Cardiac fibroblast (primary cell): Measurements from ENCODE around the gene ARHGEF19.
A peak's percentile ranks its signal among the peaks of the same experiment; 100 is the strongest.

Experiments used
- DNase-seq, 2 donors: peaks; one replicate each; pipeline versions ENCODE4 v3.0.0 to v3.0.0-alpha.2; 2010; ENCODE audit warnings: low read depth in 2 of 2
- H3K4me3 ChIP-seq, 2 donors: replicated peaks in 1 of 2; 1 replicate in 1 of 2; 2 replicates in 1 of 2; pipeline ENCODE4 v1.5.1; 2011; ENCODE audit warnings: low read depth in 2 of 2, low read length in 2 of 2, mild to moderate bottlenecking in 2 of 2, moderate library complexity in 1 of 2
- TF ChIP-seq, protein P1 (sequence below): IDR thresholded peaks from one replicate; pipeline ENCODE4 v1.5.1; 2011; ENCODE audit warnings: low read depth, mild to moderate bottlenecking, low read length, inconsistent platforms

Gene ARHGEF19

DNA sequence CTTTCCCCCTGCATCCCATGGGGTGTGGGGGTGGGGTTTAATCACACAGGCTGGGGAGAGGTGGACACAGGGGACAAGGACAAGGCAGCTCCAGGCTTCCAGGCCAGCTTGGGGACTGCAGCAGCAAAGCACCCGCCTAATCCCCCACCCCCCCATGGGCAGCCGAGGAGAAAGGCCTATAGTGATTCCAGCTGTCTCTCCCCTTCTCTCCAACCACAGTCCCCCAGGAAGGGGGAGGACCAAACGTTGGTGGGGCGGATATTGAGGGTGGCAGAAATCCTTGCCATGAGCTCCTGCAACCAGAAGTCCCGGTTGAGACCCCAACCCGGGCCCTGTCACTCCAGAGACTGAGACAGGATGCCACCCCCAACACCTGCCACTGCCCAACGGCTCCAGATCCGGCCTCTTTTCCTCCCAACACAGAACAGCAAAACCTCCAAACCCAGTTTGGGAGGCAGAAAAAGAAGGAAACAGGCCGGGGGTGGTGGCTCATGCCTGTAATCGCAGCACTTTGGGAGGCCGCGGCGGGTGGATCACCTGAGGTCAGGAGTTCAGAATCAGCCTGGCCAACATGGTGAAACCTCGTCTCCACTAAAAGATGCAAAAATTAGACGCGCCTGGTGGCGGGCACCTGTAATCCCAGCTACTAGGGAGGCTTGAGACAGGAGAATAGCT lies 58.3 kb downstream of the ARHGEF19 start:
- peak overlapping the region; percentile 87 to 90 for H3K4me3 ChIP-seq
- TF ChIP-seq, protein P1, sequence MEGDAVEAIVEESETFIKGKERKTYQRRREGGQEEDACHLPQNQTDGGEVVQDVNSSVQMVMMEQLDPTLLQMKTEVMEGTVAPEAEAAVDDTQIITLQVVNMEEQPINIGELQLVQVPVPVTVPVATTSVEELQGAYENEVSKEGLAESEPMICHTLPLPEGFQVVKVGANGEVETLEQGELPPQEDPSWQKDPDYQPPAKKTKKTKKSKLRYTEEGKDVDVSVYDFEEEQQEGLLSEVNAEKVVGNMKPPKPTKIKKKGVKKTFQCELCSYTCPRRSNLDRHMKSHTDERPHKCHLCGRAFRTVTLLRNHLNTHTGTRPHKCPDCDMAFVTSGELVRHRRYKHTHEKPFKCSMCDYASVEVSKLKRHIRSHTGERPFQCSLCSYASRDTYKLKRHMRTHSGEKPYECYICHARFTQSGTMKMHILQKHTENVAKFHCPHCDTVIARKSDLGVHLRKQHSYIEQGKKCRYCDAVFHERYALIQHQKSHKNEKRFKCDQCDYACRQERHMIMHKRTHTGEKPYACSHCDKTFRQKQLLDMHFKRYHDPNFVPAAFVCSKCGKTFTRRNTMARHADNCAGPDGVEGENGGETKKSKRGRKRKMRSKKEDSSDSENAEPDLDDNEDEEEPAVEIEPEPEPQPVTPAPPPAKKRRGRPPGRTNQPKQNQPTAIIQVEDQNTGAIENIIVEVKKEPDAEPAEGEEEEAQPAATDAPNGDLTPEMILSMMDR: no peak
- DNase-seq: no peak

DNA sequence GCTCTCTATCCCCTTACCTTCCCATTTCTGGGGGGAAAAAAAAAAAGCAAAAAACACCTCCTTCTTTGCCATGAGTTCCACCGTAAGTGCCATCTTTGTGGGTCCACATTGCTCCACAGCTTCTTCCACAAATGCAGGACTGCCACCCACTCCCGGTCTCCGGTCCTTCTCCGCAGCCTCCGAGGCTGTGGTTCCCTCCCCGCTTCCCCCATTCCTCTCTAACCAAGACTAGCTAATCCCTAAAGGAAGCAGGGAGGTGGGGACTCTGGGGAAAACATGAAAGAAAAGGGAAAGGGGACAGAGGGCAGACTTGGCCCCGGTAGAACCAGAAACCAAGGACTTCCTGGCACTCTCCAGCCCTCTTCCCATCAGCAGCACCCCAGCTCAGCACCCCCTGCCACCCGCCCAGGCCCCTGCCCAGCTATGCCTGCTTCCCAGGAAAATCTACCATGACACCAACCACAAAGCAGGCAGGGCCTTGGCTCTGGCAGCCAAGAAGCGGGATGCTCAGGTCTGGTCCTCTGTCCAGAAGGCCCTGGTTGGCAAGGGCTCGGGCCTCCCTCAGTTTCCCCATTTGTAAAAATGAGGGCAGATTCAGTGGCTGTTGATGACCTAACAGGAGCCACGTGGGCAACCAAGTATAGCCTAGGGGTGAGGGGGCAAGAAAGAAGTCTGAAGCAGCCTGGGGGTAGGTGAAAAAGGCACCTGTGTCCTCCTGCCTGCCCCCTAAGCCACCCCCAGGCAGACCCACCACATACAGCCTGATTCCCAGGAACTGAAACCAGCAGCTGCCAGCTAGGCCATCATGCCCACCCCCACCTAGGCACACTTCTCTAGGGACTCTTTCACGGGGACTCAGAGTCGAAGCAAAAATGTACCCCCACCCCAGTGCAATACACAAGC lies 59.1 kb downstream of the ARHGEF19 start:
- H3K4me3 ChIP-seq: peak overlapping the region; percentile 87 to 90
- TF ChIP-seq, protein P1: no peak
- DNase-seq: no peak

DNA sequence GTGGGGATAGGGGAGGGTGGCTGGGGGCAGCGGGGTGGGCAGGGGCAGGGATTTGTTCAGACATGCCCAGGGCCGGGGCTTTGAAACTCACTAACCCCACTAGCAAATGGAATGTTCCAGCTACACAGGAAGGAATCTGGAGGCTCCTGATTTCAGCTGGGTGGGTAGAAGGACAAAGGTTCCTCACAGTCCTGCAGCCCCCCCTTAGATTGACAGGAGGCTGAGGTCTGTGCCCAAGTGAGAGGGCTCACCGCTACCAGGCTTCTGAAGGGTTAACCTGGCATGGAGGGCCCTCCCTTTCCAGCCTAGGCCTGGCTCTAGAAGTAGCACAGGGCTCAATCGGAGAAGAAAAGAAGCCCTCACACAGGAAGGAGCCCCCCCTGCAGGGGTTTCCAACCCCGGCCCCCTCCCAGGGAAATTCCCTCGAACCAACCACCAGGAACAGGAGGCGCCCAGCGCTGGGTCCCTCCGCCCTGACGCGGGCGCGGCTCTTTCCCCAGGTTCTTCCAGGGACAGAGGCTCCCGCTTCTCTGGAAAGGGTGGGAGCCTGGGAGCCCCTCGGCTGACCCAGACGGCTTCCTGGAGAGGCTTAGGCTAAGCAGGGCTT lies 59.9 kb downstream of the ARHGEF19 start:
- H3K4me3 ChIP-seq: peak overlapping the region; percentile 87 to 90

DNA sequence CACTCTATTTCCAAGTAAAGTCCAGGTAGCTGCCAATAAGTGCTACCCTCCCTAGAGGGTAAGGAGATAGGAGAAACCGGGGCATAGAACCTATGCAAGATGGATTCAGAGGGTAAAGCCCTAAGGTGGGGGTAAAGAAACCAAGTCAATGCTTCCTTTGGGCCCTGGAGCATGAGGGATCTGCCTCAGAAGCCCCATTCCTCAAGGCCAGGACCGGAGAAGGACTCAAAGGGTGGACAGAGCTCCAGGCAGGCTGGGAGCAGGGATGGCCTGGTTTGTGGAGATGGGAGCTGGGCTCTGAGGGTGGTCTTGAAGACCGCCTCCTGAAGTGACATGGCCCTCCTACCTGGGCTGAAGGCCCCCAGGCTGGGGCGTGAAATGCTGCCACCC lies 60.5 kb downstream of the ARHGEF19 start:
- DNase-seq: no peak
- TF ChIP-seq, protein P1: no peak
- no peak overlapping the region for H3K4me3 ChIP-seq

More for the DNA sequence above, 59.9 kb downstream of the ARHGEF19 start:
- TF ChIP-seq, protein P1: no peak
- no peak for DNase-seq

DNA sequence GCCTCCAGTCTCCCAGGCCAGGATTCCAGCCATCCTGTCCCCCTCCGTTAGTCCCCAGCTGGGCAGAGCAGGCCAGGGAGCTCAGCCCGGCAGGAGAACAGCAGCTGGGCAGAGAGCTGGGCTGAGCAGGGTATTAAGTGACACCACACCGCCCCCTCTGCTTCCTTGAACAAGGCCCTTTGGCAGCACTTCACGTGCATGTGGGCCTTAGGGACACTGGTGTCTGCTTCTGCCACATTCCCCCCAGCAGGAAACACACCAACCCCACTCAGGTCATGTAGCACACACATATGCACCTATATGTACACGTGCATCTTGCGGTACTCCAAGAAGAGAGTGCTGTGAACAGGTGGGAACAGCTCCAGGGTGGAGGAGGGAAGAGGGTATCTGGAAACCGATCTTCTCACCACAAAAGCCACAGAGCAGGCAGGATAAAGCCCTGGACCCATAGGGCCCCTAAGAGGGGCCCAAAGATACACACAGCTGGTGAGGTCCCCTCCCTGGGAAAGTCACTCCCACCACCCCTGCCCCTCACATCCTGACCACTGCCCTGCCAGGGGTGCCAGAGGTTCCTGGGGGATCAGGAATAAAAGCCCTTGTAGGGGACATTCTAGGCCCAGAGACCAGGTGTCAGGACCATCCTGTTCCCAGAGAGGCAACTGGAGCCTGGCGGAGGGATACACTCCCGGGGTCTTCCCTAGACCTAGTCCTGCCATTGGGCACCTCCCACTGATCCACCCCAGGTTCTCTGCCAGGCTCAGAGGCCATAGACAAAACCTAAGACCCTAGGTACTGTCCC lies 61.1 kb downstream of the ARHGEF19 start:
- no peak overlapping the region for H3K4me3 ChIP-seq
- DNase-seq: peak in 1 of 2 donors; percentile 52
- TF ChIP-seq, protein P1: no peak

DNA sequence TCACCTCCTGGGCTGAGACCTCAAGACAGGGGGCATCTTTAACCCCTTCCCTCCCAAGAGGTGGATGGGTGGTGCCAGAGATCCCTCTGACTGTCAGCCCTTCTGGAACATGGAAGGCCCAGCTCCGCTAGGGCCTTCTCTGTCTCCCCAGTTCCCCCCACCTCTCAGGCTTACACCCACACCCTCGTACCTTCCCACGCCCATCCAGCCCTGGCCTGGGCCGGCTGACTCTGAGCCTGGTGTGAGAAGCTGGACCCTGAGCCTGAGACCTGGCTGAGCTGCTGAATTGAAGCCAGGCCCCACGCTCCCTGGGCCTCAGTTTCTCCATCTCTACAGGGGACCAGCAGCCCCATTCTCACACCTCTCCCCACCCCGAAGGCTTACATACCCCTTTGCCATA lies 61.9 kb downstream of the ARHGEF19 start:
- TF ChIP-seq, protein P1: no peak
- H3K4me3 ChIP-seq: no peak overlapping the region
- DNase-seq: no peak
